ENCODE data around the gene FAU.
"Not testable (repeated sequence)": the region's sequence is repeated elsewhere in the genome, so short reads cannot be mapped to it uniquely, and the experiment has no call there.

FAU gene

DNA sequence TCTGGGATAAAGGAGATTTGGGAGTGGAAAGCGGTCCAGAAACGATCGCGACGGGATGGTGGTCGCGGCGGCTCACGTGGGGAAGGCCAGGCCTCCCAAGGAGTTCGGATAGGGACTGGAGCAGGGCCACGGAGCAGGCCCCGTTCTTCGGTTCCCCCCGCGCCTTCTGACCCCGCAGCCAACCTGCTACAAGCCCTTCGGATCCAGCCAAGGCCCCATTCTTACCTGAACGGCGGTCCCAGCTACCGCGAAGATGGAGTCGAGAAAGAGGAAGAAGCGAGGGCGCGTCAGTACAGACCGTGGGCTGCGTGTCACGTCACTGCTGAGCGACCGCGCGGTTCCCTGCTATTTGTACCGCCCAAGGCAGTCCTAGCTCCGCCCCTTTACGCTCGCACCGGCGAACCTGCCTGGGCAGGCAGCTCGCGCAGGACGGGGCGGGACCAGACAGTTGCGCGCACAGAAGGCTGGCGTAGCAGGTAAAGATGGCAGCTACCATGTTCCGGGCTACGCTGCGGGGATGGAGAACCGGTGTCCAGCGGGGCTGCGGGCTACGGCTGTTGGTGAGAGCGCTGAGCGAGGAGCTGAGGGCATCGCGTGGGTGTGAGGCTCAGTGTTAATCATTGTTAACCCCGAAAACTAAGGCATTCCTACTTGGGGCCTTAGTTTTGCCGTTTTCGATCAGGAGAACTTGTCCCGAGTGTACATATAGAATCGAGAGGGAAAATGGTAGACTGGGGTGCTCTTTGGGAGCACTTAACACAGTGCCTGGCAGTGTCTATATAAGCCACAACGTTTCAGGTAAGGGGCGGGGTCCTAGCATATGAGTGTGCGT lies at the start of gene FAU, which contains the start of gene MRPL49:
Gene FAU, minus strand, starts transcription at position 270 of the 832 bp plus-strand sequence. CDS start 321 bp downstream, outside the sequence.
Gene MRPL49, plus strand, starts transcription at position 457 of the 832 bp plus-strand sequence. Its CDS starts 26 bp downstream, at position 483.
- no peak for FAIRE-seq

DNA sequence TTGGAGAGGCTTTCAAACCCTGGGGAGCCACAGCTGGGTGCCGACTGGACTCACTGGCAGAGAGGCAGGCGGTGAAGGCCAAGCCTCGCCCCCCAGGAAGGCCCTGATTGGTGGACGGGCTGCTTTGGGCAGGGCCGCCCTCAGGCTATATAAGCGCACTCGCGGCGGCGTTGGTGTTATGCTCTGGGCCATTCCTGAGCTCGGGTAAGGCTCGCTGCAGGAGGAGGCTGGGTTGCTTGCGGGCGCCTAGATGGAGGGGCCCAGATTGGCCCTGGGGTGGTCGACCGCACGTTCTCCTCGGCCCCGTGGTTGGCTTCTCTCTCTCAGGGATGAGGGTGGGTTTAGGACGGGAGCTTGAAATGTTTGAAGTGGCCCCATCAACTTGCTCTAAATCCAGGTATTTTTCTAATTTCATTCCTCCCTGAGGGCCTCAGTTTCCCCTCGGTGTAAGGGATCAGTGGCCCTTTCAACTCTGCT lies 48.2 kb upstream of the FAU start, which contains the start of gene SPDYC:
Gene SPDYC, plus strand, starts transcription at position 176 of the 477 bp plus-strand sequence. CDS start 1,125 bp downstream, outside the sequence.
- no peak for FAIRE-seq

DNA sequence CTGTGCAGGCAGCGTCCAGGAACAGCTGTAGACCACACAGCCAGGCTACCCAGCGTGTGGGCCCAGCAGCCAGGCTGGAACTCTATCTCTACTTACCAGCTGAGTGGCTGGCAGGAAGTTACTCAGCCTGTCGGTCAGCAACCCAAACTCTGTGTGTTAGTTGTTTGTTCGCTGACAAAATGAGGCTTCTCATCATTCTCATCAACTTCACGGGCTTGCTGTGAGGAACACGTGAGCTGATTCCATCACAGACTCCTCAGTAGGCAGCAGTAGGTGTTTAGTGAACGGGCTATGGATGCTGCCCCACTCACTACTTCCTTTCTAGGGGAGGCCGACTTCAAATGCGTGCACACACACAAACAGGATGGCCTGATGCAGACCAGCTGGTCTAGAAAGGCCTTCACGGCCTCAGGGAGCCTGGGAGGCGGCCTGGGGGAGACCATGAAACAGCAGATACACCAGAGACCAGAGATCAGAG lies 47.3 kb upstream of the FAU start:
- no peak for FAIRE-seq

DNA sequence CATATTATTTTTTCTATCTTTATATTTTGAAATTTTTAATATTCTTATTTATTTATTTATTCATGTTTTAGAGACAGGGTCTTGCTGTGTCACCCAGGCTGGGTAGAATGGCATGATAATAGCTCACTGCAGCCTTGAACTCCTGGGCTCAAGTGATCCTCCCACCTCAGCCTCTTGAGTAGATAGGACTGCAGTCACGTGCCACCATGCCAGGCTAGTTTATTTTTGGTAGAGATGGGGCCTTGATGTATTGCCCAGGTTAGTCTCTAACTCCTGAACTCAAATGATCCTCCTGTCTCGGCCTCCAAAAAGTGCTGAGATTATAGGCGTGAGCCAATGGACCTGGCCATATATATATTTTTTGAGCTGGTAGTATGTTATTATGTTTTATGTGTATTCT lies 45.7 kb upstream of the FAU start:
- FAIRE-seq, result no peak

DNA sequence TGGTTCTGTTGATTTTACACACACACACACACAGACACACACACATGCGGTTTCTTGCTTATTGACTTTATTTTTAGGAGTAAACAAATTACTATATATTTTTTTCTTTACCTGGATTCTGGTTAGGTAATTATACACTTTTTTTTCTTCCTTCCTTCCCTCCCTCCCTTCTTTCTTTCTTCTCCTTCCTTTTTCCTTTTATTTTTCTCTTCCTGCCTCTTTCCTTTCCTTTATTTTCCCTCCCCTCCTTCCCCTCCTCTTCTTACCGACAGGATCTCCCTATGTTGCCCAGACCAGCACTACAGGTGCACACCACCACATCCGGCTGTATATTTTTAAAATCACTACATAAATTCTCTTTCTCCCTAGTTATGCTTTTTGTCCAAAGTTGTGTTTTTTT lies 45.0 kb upstream of the FAU start:
- FAIRE-seq, result no peak

DNA sequence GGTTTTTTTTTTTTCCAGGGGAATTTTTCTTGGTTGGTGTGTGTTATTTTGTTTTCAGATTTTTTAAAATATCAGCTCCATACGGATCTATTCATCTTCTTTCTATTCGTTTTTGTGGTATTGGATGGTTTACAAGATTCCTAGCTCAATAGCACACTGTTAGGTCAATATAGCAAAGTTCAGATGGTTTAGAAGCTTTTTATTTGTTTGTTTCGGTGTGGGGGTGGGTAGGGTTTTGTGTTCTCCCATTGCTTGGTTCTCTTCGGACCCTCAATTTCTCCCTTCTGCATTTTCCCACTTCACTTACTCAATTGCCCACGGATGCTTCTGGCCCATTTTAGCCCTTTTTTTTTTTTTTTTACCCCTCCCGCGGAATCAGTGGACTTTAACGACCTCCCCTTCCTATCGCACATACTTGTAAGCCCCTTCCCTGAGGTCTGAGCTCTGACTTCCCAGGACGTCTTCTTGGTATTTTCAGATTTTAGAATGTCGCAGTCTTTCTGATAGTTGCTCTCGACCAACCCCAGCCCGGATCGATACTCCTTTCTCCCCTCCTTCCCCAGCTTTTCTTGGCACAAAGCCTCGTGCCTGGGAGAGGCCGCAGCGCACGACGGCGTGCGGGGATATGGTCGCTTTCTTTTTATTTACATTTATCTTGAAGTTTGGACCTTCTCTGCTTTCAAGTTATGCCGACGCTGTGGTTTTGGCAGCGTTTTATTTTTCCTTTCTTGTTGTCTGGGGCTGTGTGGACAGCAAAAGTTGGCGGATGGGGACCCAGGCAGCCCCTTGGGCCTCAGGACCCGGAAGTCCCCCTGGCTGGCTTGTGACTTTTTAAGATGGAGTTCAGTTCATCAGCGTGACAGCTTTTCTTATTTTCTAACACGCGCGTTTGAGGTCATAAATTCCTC lies 43.7 kb upstream of the FAU start:
- no peak for FAIRE-seq

DNA sequence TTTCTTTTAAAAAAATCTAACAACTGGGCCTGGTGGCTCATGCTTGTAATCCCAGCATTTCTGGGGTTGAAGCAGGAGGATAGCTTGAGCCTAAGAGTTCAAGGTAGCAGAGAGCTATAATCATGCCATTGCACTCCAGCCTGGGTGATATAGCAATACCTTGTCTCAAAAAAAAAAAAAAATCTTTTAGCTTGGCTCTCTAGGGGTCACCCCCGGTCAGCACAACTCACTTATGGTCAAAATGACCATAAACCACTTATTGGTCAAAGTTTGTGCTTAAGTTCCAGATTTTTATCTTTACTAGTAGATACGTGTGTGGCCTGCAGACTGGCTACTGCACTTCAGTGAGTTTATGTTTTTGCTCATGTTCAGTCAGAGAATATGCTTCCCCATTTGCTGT lies 41.8 kb upstream of the FAU start:
- FAIRE-seq, result no peak

DNA sequence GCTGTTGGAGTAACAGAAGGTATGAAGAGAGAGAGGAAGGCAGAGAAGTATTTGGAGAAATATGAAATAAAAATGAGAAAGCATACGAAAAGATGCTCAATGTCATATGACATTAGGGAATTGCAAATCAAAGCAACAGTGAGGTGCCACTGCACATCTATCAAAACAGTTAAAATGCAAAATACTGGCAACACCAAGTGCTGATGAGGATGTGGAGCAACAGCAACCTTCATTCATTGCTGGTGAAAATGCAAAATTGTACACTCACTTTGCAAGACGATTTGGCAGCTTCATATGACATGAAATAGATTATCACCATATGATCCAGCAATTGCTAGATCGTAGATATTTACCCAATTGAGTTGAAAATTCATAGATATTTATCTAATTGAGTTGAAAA lies 38.7 kb upstream of the FAU start:
- no peak for FAIRE-seq

DNA sequence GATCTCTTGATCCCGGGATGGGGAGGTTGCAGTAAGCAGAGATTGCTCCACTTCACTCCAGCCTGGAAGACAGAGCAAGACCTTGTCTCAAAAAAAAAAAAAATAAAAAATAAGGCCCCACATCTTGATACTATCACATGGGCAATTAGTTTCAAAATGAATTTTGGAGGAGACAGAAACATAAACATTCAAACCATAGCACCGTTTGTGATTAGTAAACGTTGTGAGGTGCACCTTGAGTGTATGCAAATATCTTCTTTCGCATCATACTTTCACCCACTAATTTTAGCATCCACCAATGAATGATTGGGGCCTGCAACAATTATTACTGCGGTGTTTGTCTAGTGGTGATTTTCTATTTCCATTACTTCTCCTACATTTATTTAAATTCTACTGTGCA lies 37.1 kb upstream of the FAU start:
- no peak for FAIRE-seq

DNA sequence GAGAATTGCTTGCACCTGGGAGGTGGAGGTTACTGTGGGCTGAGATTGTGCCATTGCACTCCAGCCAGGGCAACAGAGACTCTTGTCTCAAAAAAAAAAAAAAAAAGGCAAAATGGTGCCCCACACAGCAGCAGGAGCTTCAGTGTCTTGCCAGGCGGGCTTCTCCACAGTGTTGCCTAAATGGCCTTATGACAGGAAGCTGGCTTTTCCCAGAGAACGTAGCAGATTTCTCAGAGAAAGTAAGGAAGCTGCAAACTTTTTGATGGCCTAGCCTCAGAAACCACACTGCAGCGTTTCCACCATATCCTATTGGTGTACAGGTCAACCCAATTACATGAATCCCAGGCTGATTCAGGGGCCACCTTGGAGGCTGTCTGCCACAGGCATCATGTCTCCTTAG lies 35.4 kb upstream of the FAU start:
- no peak for FAIRE-seq

DNA sequence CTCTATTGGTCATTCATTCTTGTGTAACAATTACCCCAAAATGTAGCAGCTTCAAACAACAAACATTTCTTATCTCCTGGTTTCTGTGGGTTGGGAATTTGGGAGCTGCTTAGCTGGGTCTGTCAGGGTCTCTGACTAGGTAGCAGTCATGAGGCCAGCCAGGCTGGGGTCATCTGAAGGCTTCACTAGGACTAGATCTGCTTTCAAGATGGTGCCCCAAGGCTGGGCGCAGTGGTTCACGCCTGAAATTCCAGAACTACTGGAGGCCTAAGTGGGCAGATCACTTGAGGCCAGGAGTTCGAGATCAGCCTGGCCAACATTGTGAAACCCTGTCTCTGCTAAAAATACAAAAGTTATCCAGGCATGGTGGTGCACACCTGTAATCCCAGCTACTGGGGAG lies 35.0 kb upstream of the FAU start:
- no peak for FAIRE-seq

DNA sequence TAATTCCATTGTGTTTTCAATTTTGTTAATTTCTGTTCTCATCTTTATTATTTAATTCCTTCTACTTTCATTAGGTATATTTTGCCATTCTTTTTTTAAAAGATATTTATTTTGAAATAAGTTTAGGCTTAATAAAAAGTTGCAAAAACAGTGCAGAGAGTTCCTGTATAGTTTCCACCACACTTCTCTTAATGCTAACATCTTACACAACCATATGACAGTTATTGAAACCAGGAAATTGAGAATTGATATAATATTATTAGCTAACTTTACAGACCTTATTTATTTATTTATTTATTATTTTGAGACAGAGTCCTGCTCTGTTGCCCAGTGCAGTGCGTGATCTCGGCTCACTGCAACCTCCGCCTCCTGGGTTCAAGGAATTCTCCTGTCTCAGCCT lies 34.3 kb upstream of the FAU start:
- no peak for FAIRE-seq

DNA sequence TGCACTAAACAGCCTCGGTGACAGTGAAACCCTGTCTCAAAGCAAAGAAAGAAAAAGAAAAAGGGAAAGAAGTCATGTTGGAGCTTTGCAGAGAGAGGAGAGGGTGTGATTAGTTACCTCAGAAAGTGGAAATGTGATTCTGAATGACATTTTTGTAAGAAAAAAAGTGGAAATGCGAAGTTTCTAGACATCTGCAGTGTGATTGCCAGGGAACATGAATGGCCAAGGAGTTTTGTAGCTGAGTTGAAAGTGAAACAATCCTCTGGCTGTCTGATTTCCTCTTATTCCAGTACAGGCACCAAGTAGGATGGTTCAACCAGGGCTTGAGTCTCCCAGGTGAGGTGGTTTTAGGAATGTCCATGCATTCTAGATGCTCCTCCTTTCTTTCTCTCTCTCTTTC lies 30.2 kb upstream of the FAU start:
- FAIRE-seq, result no peak

DNA sequence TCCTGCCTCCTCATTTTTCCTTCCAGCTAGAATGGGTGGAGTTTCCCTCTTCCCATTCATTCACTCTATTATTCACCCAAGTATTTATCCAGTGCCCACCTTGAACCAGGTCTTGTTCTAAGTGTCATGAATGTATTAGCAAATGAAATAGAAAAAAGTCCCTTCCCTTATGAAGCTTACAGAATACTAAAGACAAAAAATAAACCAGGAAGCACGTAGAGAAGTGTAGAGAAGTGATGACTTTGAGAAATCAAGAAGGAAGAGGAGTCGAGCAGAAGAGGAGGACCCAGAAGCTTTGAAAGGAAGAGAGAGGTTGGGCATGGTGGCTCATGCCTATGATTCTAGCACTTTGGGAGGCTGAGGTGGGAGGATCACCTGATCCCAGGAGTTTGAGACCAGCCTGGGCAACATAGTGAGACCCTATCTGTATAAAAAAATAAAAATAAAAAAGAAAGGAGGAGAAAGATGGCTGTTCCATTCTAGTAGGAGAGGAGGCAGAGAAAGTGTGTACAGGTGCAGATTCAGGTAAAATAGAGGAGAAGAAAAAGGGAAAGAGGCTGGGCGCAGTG lies 29.5 kb upstream of the FAU start:
- FAIRE-seq, result no peak

DNA sequence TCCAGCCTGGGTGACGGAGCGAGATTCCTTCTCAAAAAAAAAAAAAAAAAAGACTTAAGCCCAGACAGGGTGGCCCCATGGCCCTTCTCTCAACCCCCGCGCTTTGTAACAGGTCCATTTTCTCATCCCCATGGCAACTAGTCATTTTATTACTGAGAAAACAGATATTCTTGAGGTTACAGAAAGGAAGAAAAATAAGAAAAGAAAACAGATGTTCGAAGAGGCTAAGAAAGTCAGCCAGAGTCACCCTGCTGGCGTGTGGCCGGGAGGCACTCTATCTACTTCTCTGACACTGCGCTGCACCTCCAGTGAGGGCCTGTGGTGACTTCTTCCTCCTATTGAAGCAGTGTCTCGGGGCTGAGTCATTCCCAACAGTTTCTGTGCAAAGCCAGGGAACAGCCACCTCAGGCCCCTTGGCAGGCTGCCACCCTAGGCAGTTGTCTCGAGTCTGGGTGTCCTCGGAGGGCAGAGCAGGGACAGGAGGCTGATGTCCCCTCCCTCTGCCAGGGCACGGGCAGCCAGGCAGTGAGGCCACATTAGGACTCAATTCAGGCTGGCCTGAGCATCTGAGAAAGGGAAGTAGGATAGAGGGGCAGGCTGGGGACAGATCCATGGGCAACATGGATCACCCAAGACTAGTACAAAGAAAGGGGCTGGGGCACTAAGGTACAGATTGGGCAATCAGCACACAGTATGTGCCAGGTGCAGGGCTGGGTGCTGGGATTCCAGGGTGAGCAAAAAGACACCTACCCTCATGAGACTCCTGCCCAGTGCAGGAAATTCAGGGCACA lies 28.8 kb upstream of the FAU start:
- no peak for FAIRE-seq

DNA sequence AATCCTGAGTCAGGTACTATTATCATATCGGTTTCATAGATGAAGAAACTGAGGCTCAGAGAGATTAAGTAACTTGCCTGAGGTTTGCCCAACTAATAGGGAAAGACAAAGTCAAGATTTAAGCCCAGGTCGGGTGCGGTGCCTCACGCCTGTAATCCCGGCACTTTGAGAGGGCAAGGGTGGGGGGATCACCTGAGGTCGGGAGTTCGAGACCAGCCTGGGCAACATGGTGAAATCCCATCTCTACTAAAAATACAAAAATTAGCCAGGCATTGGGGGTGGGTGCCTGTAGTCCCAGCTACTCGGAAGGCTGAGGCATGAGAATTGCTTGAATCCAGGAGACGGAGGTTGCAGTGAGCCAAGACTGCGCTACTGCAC lies 28.2 kb upstream of the FAU start:
- not testable (repeated sequence) for FAIRE-seq

DNA sequence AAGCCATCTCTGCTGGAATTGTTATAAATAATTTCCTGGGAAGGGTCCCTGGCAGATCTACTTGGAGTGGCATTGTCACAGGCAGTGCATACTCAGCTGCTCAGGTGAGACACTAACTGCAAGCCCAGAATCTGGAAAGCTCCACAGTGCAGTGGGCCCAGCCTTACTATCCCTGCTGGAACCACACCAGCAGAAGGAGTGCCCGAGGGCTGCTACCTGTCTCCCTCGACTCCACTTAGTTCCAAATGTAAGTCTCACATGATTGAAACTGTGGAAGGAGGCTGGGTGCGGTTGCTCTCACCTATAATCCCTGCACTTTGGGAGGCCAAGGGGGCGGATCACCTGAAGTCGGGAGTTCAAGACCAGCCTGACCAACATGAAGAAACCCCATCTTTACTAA lies 26.7 kb upstream of the FAU start:
- FAIRE-seq, result no peak

DNA sequence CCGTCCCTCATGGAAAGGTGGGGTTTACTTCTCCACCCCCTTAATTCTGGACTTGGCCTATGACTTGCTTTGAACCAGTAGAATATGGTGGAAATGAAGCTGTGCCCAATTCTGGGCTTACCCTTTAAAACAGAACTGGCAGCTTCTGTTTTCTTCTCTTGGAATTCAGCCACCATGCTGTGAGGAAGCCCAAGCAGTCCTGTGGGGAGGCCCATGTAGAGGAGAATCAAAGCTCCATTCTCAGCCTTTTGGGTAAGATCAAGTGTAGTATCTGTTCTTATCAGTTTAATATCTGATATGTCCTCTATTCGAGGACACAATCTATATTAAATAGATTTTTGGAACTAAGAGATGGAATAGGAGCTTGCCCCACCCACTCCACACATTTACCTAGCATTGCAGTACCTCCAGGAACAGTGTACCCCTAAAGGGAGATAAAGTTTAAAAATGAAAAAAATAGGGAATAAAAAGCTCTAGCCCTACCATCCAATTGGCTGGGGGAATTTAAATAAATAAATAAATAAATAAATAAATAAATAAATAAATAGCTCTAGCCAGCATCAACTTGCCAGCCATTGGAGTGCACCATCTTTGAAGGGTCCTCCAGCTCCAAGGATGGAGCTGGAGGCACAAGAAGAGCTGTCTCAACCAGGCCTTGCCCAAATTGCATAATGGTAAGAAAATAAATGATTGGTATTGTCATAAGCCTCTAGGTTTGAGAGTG lies 25.6 kb upstream of the FAU start:
- FAIRE-seq, result no peak

DNA sequence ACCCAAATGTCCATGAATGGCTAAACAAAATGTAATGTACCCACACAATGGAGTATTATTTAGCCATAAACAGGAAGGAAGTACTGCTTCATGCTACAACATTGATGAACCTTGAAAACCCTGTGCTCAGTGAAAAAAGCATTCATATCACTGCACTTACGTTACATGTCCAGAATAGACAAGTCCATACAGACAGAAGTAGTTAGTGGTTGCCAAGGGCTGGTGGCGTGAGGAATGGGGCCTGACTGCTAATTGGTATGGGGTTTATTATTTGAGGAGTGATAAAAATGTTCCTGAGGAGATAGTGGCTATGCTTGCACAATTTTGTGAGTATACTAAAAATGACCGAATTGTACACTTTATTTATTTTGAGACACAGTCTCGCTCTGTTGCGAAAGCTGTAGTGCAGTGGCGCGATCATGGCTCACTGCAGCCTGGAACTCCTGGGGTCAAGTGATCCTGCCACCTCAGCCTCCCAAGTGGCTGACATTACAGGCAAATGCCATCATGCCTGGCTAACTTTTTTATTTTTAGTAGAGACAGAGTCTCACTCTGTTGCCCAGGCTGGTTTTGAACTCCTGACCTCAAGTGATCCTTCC lies 20.1 kb upstream of the FAU start:
- FAIRE-seq, result no peak

DNA sequence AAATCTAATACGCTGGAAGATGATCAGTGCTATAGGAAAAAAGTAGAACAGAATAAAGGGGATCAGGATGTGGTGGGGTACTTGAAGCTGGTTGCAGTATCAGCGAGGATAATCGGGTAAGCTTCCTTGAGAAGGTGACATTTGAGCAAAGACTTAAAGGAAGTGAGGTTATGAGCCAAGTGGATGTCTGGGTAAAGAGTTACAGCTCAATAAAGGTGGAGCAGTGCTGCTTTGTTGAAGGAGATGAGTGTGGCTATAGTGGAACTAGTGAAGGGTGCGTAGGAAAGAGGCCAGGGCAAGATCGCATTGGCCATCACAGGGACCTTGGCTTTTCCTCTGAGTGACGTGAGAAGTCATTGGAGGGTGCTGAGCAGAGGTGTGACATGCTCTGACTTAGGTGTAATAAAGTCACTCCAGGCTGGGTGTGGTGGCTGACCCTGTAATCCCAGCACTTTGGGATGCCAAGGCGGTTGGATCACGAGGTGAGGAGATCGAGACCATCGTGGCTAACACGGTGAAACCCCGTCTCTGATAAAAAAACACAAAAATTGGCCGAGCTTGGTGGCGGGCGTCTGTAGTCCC lies 14.7 kb upstream of the FAU start:
- no peak for FAIRE-seq

DNA sequence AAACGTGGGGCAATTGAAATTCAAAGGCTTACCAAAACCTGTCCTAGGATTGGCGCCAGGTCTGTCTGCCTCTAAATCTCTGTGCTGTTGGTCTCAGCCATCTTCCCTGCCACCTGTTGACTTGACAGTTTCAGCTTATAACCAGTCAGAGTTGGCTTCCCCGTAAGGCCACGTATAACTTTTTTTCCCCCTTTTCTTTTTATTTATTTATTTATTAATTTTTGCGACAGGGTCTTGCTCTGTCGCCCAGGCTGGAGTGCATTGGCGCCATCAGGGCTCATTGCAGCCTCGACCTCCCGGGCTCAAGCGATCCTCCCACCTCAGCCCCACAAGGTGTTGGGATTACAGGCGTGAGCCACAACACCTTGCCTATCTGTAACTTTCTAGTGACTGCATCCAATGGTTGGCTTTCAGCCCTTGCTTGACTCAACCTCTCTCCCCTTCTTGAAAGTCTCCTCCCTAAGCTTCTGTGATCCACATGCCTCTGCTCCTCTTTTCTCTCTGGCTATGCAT lies 13.8 kb upstream of the FAU start:
- FAIRE-seq, result no peak

Data from islet of Langerhans (tissue), 1 donor.